PC-3 (cell line): ENCODE results near the gene ZWILCH. TPM values are rescaled to one million over a fixed set of nuclear protein-coding genes. Genes with fewer than 3 reads are reported as not detected.

Experiments
- microRNA-seq: library from miRNA; unstranded; fragments of <30 nt; microRNA quantifications from one replicate; pipeline ENCODE4 v1.1.0, GENCODE V29; 2020; ENCODE audit not compliant: unreplicated experiment
- total RNA-seq: library from RNA; depleted of rRNA; stranded (reverse); fragments of >200 nt; gene quantifications from 2 replicates; pipeline ENCODE4 v1.2.3, GENCODE V29; 2014; rRNA removed

ZWILCH gene
- total RNA-seq, 1 experiment from 2014 or later: 18.1 TPM

Small RNAs within 50 kb of the gene (microRNA-seq; reads per million reads assigned to microRNA genes)
- gene MIR4512: not detected

Other genes with a start within 250 kb of the ZWILCH start
- gene DIS3L, start 211.8 kb upstream of the ZWILCH start, total RNA-seq: 18.7 and 19.9 TPM in 2 replicates
- gene TIPIN, start 148.6 kb upstream of the ZWILCH start, total RNA-seq: 11.5 and 14.2 TPM in 2 replicates
- 35.5 and 55.2 TPM in 2 replicates for gene MAP2K1, start 118.4 kb upstream of the ZWILCH start, total RNA-seq
- 34.1 and 38.2 TPM in 2 replicates for gene SNAPC5, start 7.6 kb upstream of the ZWILCH start, total RNA-seq
- gene RPL4, start 471 bp upstream of the ZWILCH start, total RNA-seq: 1,239 and 2,773 TPM in 2 replicates
- not detected in 2 replicates for gene LCTL, start 60.7 kb downstream of the ZWILCH start, total RNA-seq
- gene SMAD6, start 196.9 kb downstream of the ZWILCH start, total RNA-seq: 19.9 and 21.8 TPM in 2 replicates